ENCODE data around the gene TMEM132D.
"Not testable (repeated sequence)": the region's sequence is repeated elsewhere in the genome, so short reads cannot be mapped to it uniquely, and the experiment has no call there.

Gene TMEM132D

DNA sequence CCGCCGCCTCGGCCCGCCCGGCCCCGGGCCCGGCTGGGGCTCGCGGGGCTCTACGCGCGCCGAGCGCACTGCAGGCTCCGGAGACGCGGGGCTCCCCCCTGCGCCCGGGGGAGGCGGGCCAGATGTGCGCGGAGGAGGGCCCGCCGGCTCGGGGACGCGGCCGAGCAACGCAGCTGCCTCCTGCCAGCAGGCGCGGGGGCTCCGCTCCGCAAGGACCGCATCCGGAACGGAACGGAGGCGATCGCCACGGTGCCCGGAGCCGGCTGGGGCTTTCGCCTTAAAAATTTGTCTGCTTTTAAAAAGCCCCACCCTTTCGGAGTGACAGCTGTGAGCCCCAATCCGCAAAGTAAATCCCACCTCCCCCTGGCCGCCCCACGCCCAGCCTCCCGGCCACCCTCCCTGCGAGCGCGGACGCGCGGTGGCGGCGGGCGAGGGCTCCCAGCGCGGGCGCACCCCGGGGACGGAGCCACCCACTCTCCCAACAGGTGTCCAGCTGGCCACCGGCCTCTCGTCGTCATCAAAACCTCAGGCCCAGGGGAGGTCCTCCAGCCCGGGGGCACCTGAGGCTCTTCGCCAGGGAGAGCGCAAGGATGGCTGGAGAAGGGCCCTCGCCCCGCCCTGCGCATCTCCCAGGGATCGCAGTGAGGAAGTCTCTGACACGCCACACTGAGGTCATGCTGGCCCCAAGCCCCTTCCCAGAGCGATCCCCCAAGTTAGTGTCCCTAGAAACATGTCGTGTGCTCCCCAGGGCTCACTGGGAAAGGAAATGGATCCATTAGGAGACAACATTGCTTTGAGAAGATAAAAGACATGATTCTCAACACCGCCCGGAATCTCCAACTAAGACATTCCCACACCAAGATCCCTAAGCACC lies at the start of gene TMEM132D:
Gene TMEM132D (minus strand): TSS at position 70 of the 874 bp plus-strand sequence.
- DNase-seq (ENCODE audit: insufficient read length, low spot score) (no peak), FAIRE-seq (no peak)

DNA sequence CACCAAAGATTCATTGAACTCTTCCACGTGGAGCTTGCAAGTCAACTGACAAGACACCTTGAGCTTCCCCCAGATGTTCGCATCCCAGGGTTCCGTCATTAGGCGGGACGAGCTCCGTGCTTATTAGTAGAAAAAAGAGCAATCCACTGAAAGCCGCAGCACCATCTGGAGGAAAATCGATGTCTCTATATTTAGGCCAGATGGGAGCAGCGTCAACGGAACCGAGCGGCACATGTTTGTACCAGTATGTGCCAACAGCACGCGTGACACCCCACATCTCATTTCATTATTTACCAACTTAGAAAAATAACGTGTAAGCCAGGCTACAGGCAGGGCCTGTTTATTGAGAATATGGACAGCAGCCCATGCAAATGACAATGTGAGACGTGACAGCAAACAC lies 45.8 kb upstream of the TMEM132D start:
- FAIRE-seq: no peak
- DNase-seq (ENCODE audit: insufficient read length, low spot score): no peak

DNA sequence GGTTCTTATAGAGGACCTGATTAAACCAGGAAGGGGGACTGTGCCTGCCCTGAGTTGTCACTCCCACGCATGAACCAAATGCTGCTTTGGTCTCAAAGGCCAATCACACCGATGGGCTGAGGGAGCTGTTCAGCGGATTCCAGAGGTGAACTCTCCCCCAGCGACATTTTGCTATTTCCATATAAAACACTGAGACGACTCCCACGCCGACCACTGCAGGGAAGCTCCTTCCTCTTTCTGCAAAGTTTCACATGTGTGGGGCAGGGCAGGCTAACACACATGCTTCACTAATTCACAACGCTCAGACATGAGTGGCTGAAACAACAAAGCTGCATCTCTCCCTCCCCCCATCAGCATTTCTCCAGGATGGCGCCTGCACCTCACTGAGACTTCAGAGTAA lies 37.8 kb upstream of the TMEM132D start:
- no peak for FAIRE-seq
- DNase-seq (ENCODE audit: insufficient read length, low spot score): no peak

- FAIRE-seq: no peak
- DNase-seq (ENCODE audit: insufficient read length, low spot score): no peak
These were observed 34.3 kb upstream of the TMEM132D start for GRCh38 chr12:129938089-129938488.

- DNase-seq (ENCODE audit: insufficient read length, low spot score) (no peak), FAIRE-seq (no peak)
These were observed 33.6 kb upstream of the TMEM132D start for GRCh38 chr12:129937426-129937825.

DNA sequence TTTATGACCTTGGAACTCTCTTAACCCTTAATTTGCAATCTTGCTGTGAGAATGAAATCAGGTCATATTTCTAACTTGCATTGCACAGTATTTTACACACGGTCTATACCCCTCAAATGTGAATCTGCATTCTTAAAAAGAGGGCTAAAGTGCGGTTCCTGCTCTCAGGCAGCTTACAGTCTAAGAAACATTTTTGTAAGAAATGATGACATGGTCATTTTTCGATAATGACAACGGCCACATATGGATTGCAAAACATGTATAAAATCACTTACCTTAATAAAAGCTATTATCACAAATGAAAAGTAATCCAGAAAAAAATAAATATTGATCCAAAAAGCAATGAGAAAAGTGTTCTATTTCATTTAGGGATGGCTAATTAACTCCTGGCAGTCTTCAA lies 24.8 kb upstream of the TMEM132D start:
- DNase-seq (ENCODE audit: insufficient read length, low spot score): no peak
- no peak for FAIRE-seq

- FAIRE-seq: no peak
- no peak for DNase-seq (ENCODE audit: insufficient read length, low spot score)
These were observed 23.6 kb upstream of the TMEM132D start for GRCh38 chr12:129927316-129927900.

DNA sequence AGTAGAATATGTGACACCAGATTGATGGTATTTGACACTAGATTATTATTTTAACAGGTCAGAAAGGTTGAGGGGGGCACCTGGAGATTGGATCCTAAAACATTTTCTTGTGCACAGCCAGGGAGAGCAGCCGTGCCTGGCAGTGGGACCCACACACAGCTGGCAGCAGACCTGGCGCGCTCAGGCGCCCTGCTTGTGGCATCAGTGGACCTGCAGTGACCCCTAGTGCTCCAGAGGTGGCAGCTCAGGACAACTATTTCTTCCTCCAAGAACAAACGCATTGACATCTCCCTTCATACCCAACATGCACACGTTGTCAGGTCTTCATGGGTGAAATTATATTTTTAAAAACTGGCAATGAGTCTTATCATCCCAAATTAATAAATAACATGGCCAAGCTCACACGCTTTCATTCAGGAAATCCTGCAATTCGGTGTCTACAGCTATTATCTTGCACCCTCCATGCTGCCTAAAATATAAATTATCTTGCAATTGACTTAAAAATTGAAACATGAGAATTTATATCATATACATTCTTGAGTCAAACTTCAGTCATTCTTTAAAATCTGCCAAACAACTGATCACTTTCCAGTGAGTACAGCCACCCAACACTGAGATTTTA lies 7.7 kb upstream of the TMEM132D start:
- no peak for DNase-seq (ENCODE audit: insufficient read length, low spot score)
- no peak for FAIRE-seq

DNA sequence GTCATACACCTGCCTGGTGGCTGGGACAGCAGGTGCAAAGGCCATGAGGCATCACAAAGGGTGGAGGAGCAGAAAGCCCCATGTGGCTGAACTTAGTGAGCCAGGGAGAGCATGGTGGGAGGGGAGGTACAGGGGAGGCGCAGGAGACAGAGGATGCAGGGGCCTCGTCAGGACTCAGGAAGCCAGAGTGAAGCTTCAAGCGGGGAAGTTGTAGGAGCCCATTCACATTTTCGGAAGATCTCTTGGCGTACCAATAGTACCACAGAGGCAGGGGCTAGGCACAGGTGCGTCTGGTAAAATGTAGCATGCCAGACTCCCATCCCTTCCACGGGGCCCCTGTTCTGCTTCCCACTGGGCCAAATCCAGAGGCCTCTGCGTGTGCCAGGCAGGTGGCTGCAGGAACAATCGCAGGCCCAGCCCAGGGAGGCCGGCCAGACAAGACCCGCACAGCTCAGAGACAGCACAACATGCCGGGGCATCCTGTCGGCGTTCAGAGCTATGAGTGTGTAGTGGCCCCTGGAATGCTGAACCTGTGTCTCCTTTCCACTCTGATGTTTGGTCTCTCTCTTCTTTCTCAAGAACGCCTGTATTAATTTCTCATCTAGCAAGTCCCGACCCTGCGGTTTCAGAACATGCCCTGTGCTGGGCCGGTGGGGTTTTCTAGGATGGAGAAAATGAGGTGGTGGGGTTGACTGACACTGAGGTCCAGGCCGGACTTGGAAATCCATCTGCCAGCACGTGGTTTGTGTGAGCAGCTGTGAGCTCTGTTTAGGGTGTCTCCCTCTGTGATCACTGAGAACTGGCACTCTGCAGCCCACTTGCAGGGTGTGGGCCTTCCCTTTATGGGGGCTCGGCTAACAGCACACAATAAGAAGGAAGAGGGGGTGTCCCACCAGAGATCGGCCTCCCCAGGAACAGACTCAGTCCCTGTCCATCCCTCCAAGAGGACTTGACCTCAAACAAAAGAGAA lies 5.5 kb upstream of the TMEM132D start:
- no peak for FAIRE-seq
- no peak for DNase-seq (ENCODE audit: insufficient read length, low spot score)

DNA sequence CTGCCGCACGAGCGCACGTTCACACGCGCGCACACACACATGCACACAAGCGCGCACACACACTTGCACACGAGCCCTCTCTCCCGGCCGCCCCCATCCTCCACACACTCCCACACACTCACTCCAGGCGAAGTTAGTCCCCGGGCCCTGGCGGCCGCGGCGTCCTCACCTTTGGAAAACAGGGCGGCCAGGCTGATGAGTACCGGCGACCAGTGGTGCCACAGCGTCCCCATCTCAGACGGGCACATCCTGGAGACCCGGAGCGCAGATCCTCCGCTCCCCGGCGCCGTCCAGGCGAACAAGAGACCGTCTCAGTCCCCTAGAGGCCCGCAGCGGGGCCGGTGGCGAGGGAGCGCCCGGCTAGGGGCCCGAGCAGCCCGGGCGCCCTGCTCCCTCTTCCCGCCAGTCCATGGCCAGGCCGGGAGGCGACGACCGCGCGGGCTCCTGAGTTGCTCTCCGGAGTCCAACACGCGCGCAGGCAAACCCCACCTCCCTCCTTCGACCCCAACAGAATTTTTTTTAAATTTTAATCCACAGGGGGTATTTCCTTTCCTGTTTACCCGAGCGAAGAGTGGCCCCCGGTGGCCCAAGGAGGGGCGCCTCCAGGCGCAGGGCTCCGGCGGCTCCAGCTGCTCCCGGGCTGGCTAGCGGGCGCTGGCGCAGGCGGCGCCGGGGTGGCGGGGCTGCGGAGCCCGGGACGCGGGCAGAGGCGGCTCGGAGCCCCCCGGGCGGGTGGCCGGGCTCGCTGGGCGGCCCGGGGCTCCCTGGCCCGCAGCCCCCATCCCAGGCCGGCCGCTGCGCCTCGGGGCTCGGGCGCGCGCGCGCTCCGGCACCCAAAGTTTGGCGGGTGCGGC lies 506 bp downstream of the TMEM132D start:
- no peak for FAIRE-seq

GRCh38 chr12:129902371-129903091 lies 1.3 kb downstream of the TMEM132D start:
- no peak for DNase-seq (ENCODE audit: insufficient read length, low spot score)

More for the DNA sequence above, 506 bp downstream of the TMEM132D start:
- DNase-seq (ENCODE audit: insufficient read length, low spot score): no peak

GRCh38 chr12:129901254-129901653 lies 2.6 kb downstream of the TMEM132D start:
- DNase-seq (ENCODE audit: insufficient read length, low spot score) (no peak), FAIRE-seq (no peak)

More at GRCh38 chr12:129902371-129903091, 1.3 kb downstream of the TMEM132D start:
- no peak for FAIRE-seq

- FAIRE-seq: no peak
- no peak for DNase-seq (ENCODE audit: insufficient read length, low spot score)
These were observed 3.5 kb downstream of the TMEM132D start for GRCh38 chr12:129900306-129900705.

DNA sequence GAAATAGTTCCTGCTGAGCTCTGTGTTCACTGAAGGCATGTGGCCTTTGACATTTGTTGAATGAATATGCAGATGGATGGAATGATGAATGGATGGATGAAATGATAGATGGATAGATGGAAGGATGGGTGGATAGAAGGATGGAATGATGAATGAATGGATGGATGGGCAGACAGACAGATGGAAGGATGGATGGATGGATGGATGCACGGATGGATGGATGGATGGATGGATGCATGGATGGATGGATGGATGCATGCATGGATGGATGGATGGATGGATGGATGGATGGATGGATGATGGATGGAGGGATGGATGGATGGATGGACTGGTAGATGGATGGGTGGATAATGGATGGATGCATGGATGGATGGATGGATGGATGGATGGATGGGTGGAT lies 4.8 kb downstream of the TMEM132D start:
- FAIRE-seq; DNase-seq (ENCODE audit: insufficient read length, low spot score): not testable (repeated sequence)

DNA sequence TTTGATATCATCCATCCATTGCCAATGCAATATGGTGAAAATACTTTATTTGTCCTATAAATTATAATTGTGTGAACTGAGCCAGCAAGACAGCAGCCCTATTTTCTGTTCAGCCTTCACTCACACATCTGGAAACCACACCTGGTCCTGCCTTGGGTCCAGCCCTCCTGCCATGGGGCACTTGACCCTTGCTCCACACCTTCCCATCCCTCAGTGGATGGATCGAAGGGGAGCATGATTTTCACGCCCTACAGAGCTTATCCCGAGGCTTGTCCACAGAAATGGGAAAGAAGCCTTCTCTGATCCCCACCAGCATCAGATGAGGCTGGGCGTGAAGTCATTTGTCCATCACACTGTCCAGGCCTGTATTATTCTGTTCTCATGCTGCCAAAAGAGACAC lies 10.1 kb downstream of the TMEM132D start:
- no peak for FAIRE-seq

GRCh38 chr12:129887101-129887500 lies 16.7 kb downstream of the TMEM132D start:
- no peak for FAIRE-seq
- DNase-seq (ENCODE audit: insufficient read length, low spot score): no peak

More for the DNA sequence above, 10.1 kb downstream of the TMEM132D start:
- no peak for DNase-seq (ENCODE audit: insufficient read length, low spot score)

GRCh38 chr12:129886541-129886940 lies 17.3 kb downstream of the TMEM132D start:
- DNase-seq (ENCODE audit: insufficient read length, low spot score): no peak

DNA sequence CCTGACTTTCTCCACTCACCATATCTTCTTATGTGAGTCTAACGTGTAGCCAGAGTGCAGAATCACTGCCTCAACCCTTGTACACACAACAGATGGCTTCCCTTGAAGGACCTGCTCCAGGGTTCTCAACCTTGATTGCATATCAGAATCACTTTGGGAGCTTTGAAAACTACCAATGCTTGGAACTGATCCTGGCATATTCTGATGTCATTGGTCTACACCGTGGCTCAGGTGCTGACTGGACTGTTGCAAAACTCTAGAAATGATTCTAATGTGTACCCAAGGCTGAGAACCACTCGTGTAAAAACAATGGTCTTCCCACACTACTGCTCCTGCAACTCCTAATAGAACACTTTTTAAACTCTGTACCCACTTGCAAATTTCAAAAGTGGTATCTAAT lies 18.5 kb downstream of the TMEM132D start:
- no peak for FAIRE-seq
- no peak for DNase-seq (ENCODE audit: insufficient read length, low spot score)

More at GRCh38 chr12:129886541-129886940, 17.3 kb downstream of the TMEM132D start:
- FAIRE-seq: no peak

- FAIRE-seq: no peak
- no peak for DNase-seq (ENCODE audit: insufficient read length, low spot score)
These were observed 26.4 kb downstream of the TMEM132D start for GRCh38 chr12:129877411-129877810.

Data from HTR-8/SVneo (cell line).